HG03378 (cell line): ENCODE results near the gene CD99L2.
A peak's percentile ranks its signal among the peaks of the same experiment; 100 is the strongest.
"Not testable (repeated sequence)": the region's sequence is repeated elsewhere in the genome, so short reads cannot be mapped to it uniquely, and the experiment has no call there.

ENCODE experiments used
- ATAC-seq: cut with Tn5 transposase; IDR thresholded peaks from one replicate; pipeline ENCODE4 v1.9.1; 2021; ENCODE audit warnings: mild to moderate bottlenecking, moderate library complexity; ENCODE audit not compliant: unreplicated experiment

The CD99L2 gene

GRCh38 chrX:150857453-150857852 lies 41.0 kb downstream of the CD99L2 start:
- ATAC-seq = no peak

GRCh38 chrX:150856785-150857184 lies 41.7 kb downstream of the CD99L2 start:
- ATAC-seq = no peak

- ATAC-seq = no peak
These were observed 42.4 kb downstream of the CD99L2 start for GRCh38 chrX:150856101-150856500.

- no peak for ATAC-seq
These were observed 43.6 kb downstream of the CD99L2 start for GRCh38 chrX:150854856-150855255.

- no peak for ATAC-seq
These were observed 48.3 kb downstream of the CD99L2 start for GRCh38 chrX:150849996-150850720.

GRCh38 chrX:150849486-150849885 lies 49.0 kb downstream of the CD99L2 start:
- peak; percentile 81 for ATAC-seq

GRCh38 chrX:150848914-150849365 lies 49.5 kb downstream of the CD99L2 start:
- ATAC-seq = no peak

- no peak for ATAC-seq
These were observed 51.4 kb downstream of the CD99L2 start for GRCh38 chrX:150847088-150847487.

- ATAC-seq = no peak
These were observed 52.3 kb downstream of the CD99L2 start for GRCh38 chrX:150846130-150846529.

- ATAC-seq = no peak
These were observed 53.4 kb downstream of the CD99L2 start for GRCh38 chrX:150845091-150845490.

- ATAC-seq = no peak
These were observed 54.5 kb downstream of the CD99L2 start for GRCh38 chrX:150844016-150844415.

GRCh38 chrX:150842198-150842685 lies 56.2 kb downstream of the CD99L2 start:
- no peak for ATAC-seq

- no peak for ATAC-seq
These were observed 56.8 kb downstream of the CD99L2 start for GRCh38 chrX:150841456-150842197.

- no peak for ATAC-seq
These were observed 60.6 kb downstream of the CD99L2 start for GRCh38 chrX:150837845-150838244.

GRCh38 chrX:150834695-150835094 lies 63.8 kb downstream of the CD99L2 start:
- no peak for ATAC-seq

GRCh38 chrX:150833454-150834056 lies 64.9 kb downstream of the CD99L2 start:
- ATAC-seq = no peak

GRCh38 chrX:150831863-150832262 lies 66.6 kb downstream of the CD99L2 start:
- ATAC-seq = no peak

GRCh38 chrX:150828785-150829184 lies 69.7 kb downstream of the CD99L2 start:
- ATAC-seq = no peak

- ATAC-seq = not testable (repeated sequence)
These were observed 74.1 kb downstream of the CD99L2 start for GRCh38 chrX:150824352-150824751.

- ATAC-seq = not testable (repeated sequence)
These were observed 74.6 kb downstream of the CD99L2 start for GRCh38 chrX:150823826-150824225.

GRCh38 chrX:150821971-150822370 lies 76.5 kb downstream of the CD99L2 start:
- ATAC-seq = no peak

- ATAC-seq = no peak
These were observed 84.5 kb downstream of the CD99L2 start for GRCh38 chrX:150813922-150814321.
